Measurements from ENCODE around the gene CCDC180.

CCDC180 gene

DNA sequence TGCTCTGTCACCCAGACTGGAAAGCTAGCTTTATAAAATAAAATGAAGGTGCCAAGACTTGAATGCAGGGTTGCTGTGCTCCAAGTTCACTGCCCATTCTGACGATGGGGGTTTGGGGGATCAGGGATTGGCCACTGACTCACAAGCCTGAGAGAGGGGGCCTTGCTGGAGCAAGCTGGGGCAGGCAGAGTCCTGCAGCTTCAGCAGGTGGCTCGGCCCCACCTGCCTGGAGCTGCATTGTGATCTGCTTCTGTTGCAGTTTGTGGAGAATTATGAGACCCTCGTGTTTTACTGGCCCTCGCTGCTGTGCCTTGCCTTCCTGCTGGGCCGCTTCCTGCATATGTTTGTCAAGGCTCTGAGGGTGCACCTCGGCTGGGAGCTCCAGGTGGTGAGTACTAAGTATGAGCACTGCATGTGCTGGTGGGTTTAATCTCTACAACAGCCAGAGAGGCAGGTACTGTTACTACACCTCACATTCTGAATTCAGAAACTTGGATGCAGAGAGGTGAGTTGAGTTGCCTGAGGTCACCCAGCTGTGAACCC lies 31.1 kb upstream of the CCDC180 start:
- Histone ChIP-seq H2AFZ (ENCODE audit: low read length) (no peak overlapping the region), H3K79me2 (ENCODE audit: insufficient read depth, low read length) (no peaks in the 10 kb centered on the region), H3K27me3 (ENCODE audit: insufficient read depth, low read length) (no peaks in the 10 kb centered on the region), H3K9me2 (ENCODE audit: low read depth, low read length) (no peaks in the 10 kb centered on the region), H3K9ac (ENCODE audit: low read length) (no peak overlapping the region), H3F3A (ENCODE audit: insufficient read depth, low read length) (no peaks in the 10 kb centered on the region), H3K4me3 (ENCODE audit: low read depth, low read length, poor library complexity, severe bottlenecking) (no peak overlapping the region), H3K4me1 (ENCODE audit: insufficient read depth, low read length, severe bottlenecking) (no peaks in the 10 kb centered on the region), H3K36me3 (ENCODE audit: insufficient read depth, low read length) (no peaks in the 10 kb centered on the region), H3K27ac (ENCODE audit: low read depth, low read length, poor library complexity, severe bottlenecking) (no peak overlapping the region), H4K20me1 (ENCODE audit: insufficient read depth, low read length) (no peaks in the 10 kb centered on the region), H3K9me3 (ENCODE audit: low read length) (no peaks in the 10 kb centered on the region), H3K4me2 (ENCODE audit: low read length) (no peak overlapping the region)
- TF ChIP-seq, protein P1, sequence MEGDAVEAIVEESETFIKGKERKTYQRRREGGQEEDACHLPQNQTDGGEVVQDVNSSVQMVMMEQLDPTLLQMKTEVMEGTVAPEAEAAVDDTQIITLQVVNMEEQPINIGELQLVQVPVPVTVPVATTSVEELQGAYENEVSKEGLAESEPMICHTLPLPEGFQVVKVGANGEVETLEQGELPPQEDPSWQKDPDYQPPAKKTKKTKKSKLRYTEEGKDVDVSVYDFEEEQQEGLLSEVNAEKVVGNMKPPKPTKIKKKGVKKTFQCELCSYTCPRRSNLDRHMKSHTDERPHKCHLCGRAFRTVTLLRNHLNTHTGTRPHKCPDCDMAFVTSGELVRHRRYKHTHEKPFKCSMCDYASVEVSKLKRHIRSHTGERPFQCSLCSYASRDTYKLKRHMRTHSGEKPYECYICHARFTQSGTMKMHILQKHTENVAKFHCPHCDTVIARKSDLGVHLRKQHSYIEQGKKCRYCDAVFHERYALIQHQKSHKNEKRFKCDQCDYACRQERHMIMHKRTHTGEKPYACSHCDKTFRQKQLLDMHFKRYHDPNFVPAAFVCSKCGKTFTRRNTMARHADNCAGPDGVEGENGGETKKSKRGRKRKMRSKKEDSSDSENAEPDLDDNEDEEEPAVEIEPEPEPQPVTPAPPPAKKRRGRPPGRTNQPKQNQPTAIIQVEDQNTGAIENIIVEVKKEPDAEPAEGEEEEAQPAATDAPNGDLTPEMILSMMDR (IDR thresholded peaks at IDR 0.05; ENCODE audit: low read length) = no peak
- no peak for TF ChIP-seq EZH2 (IDR thresholded peaks at IDR 0.05; ENCODE audit: borderline replicate concordance, low read length)

DNA sequence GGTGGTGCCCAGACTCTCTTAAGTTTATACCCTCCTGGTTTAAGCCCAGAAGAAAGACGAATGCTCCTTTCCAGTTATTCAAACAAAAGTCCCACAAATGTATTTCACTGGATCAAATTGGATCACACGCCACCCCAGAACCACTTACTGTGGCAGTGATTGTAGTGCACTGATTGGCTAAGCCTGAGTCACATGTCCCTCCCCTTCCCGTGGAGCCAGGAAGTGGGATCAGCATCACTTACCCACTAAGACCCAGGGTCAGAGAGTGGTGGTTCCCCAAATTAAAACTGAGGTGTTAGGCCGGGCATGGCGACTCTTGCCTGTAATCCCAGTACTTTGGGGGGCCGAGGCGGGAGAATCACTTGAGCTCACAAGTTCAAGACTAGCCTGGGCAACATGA lies 29.5 kb upstream of the CCDC180 start:
- Histone ChIP-seq H3K9me3 (ENCODE audit: low read length) (no peaks in the 10 kb centered on the region), H4K20me1 (ENCODE audit: insufficient read depth, low read length) (no peaks in the 10 kb centered on the region), H3K4me1 (ENCODE audit: insufficient read depth, low read length, severe bottlenecking) (no peaks in the 10 kb centered on the region), H3K9me2 (ENCODE audit: low read depth, low read length) (no peaks in the 10 kb centered on the region), H3K4me3 (ENCODE audit: low read depth, low read length, poor library complexity, severe bottlenecking) (no peak overlapping the region), H3F3A (ENCODE audit: insufficient read depth, low read length) (no peaks in the 10 kb centered on the region), H3K9ac (ENCODE audit: low read length) (no peak overlapping the region), H3K27ac (ENCODE audit: low read depth, low read length, poor library complexity, severe bottlenecking) (no peak overlapping the region), H3K27me3 (ENCODE audit: insufficient read depth, low read length) (no peaks in the 10 kb centered on the region), H3K4me2 (ENCODE audit: low read length) (no peak overlapping the region), H3K36me3 (ENCODE audit: insufficient read depth, low read length) (no peaks in the 10 kb centered on the region), H3K79me2 (ENCODE audit: insufficient read depth, low read length) (no peaks in the 10 kb centered on the region), H2AFZ (ENCODE audit: low read length) (no peak overlapping the region)
- no peak for TF ChIP-seq EZH2 (IDR thresholded peaks at IDR 0.05; ENCODE audit: borderline replicate concordance, low read length)
- TF ChIP-seq, protein P1 (IDR thresholded peaks at IDR 0.05; ENCODE audit: low read length) = no peak

DNA sequence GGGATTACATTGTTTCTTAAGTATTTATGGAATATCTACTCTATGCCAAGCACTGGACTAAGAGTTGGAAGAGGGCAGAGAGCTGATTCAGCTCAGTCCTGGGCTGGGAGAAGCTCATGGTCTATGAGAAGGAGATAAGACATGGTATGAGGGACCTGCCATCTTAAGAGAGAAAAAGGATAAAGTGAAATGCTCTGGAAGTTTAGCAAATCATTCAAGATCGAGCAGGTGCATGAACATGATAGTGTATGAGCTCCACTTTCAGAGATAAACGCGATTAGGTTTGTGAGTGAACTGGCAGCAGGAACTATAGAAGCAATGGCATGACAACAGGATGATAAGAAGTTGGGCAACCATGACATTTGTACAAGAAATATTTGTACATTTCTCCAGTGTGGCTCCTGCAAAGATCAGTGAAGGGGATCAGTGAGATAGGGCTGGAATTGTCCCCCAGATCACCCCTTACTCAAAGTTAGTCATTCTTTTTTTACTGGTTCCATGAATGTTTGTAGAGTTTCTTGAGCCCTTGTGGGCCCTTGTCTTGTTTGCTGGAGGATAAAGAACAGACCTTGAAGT lies 26.6 kb upstream of the CCDC180 start:
- H3K27ac ChIP-seq (ENCODE audit: low read depth, low read length, poor library complexity, severe bottlenecking) = no peak overlapping the region
- H3K4me2 ChIP-seq (ENCODE audit: low read length) = no peak overlapping the region

More for the DNA sequence above, 26.6 kb upstream of the CCDC180 start:
- Histone ChIP-seq H2AFZ (ENCODE audit: low read length) (no peak overlapping the region), H3K36me3 (ENCODE audit: insufficient read depth, low read length) (no peaks in the 10 kb centered on the region), H3F3A (ENCODE audit: insufficient read depth, low read length) (no peaks in the 10 kb centered on the region), H3K9ac (ENCODE audit: low read length) (no peak overlapping the region), H3K9me2 (ENCODE audit: low read depth, low read length) (no peaks in the 10 kb centered on the region), H4K20me1 (ENCODE audit: insufficient read depth, low read length) (no peaks in the 10 kb centered on the region), H3K79me2 (ENCODE audit: insufficient read depth, low read length) (no peaks in the 10 kb centered on the region), H3K9me3 (ENCODE audit: low read length) (no peaks in the 10 kb centered on the region; the same call in 1 of the 2 replicates), H3K4me1 (ENCODE audit: insufficient read depth, low read length, severe bottlenecking) (no peaks in the 10 kb centered on the region), H3K27me3 (ENCODE audit: insufficient read depth, low read length) (no peaks in the 10 kb centered on the region), H3K4me3 (ENCODE audit: low read depth, low read length, poor library complexity, severe bottlenecking) (no peak overlapping the region)
- TF ChIP-seq, protein P1 (IDR thresholded peaks at IDR 0.05; ENCODE audit: low read length) = no peak
- TF ChIP-seq EZH2 (IDR thresholded peaks at IDR 0.05; ENCODE audit: borderline replicate concordance, low read length) = no peak

All from OCI-LY1 (cell line).